ENCODE measurements around the gene FAF1.
"Not testable (repeated sequence)": the region's sequence is repeated elsewhere in the genome, so short reads cannot be mapped to it uniquely, and the experiment has no call there.

Gene FAF1

DNA sequence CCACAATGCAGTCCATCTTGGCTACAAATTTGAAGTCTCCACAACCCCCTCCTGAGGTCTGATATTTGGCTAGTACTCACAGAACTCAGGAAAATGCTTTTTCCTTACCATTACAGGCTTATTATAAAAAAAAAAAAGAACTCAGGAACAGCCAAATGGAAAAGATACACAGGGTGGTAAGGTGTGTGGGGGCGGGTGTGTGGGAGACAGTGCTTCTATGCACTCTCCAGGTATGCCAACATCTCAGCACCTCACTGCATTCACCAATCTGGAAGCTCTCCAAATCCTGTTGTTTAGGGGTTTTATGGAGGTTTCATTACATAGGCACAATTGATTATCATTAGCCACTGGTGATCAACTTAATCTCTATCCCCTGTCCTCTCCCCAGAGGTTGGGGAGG is 126.9 kb downstream of the FAF1 start:
- DNase-seq: no peak

GRCh38 chr1:50832167-50832566 is 127.9 kb downstream of the FAF1 start:
- DNase-seq: no peak

GRCh38 chr1:50831300-50832061 is 128.6 kb downstream of the FAF1 start:
- no peak for DNase-seq

GRCh38 chr1:50830621-50831020 is 129.4 kb downstream of the FAF1 start:
- no peak for DNase-seq

GRCh38 chr1:50829014-50829958 is 130.8 kb downstream of the FAF1 start:
- DNase-seq: peak in 1 of 2 experiments; percentile 10

GRCh38 chr1:50827546-50827945 is 132.5 kb downstream of the FAF1 start:
- DNase-seq: no peak

DNA sequence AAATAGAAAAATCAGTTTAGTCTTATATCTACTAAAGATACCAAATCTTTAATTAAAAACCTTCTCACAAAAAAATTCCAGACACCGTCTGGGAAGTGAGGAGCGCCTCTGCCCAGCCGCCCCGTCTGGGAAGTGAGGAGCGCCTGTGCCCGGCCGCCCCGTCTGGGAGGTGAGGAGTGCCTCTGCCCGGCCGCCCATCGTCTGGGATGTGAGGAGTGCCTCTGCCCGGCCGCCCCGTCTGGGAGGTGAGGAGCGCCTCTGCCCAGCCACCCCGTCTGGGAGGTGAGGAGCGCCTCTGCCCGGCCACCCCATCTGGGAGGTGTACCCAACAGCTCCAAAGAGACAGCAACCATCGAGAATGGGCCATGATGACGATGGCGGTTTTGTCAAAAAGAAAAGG is 133.3 kb downstream of the FAF1 start:
- not testable (repeated sequence) for DNase-seq

- DNase-seq: no peak
These were observed 137.9 kb downstream of the FAF1 start for GRCh38 chr1:50822035-50822776.

DNA sequence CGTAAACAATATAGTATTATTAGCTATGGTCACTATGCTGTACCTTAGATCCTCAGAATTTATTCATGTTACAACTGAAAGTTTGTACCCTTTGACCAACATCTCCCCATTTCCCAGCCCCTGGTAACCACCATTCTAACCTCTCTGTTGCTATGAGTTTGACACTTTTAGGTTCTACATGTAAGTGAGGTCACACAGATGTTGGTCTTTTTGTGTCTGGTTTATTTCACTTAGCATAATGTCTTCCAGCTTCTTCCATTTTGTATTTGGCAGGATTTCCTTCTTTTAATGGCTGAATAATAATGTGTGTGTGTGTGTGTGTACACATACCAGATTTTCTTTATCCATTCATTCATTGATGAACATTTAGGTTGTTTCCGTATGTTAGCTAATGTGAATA is 139.5 kb downstream of the FAF1 start:
- DNase-seq: no peak

- no peak for DNase-seq
These were observed 147.7 kb downstream of the FAF1 start for GRCh38 chr1:50812346-50812745.

- DNase-seq: no peak
These were observed 151.8 kb downstream of the FAF1 start for GRCh38 chr1:50808296-50808695.

DNA sequence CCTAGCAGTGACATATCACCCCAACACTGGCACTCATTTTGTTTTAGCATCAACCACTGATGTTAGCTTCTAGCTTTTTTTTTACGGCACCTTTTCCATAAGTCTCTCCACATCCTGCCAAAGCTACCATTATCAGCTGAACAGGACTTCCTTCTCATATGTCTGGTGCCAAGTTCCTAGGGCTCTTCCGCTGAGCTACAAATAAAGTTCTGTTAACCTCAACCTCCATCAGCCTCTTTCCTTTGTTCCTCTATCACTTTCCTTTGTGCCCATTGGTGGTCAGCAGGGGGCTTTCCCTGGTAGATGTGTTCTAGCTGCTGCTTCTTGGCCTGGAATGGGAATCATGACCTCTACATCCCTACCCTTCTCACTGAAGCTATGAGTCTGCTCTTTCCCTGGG is 163.8 kb downstream of the FAF1 start:
- no peak for DNase-seq

DNA sequence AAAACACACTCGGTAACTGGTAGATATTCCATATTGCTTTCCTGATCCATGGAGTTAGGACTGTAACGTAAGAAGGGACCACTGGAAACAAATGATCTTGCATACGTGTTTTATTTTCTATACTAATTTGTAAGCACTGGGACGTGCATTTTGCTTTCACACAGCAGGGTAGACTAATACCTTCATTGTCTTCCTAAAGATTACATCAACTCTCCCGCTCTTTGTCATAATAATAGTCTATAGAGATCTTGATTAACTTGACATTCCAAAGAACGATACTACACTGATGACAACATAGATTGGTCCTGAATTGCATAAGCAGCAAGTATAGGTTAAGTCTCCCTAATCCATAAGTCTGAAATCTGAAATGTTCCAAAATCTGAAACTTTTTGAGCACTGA is 166.5 kb downstream of the FAF1 start:
- no peak for DNase-seq

DNA sequence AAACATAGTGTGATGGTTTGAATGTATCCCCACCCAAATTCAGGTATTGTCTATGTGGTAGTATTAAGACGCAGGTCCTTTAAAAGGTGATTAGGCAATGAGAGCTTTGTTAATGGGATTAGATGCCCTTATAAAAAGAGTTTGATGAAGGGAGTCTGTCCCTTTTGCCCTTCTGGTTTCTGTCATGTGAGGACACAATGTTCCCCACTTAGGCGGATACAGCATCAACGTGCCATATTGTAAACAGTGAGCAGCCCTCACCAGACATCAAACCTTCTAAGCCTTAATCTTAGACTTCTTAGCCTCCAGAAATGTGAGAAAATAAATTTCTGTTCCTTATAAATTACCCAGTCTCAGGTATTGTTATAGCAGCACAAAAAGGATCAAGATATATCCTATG is 172.8 kb downstream of the FAF1 start:
- no peak for DNase-seq

- no peak for DNase-seq
These were observed 176.8 kb downstream of the FAF1 start for GRCh38 chr1:50783286-50783685.

DNA sequence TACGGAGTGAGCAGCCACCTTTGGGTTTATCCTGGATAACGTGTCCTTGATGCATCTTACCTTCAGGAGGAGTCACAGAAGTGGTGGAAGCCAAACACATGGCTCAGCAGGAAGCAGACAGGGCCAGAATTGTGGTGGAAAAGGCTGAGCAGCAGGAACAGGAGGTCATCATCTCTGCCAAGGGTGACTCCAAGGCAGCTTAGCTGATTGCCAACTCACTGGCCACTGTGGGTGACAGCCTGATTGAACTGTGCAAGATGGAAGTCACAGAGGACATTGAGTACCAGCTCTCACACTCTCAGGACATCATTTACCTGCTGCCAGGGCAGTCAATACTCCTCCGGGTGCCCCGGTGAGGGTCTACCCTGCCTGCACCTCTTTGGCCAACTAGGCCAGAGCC is 179.3 kb downstream of the FAF1 start:
- no peak for DNase-seq

GRCh38 chr1:50779801-50780200 is 180.3 kb downstream of the FAF1 start:
- no peak for DNase-seq

GRCh38 chr1:50775740-50776139 is 184.3 kb downstream of the FAF1 start:
- no peak for DNase-seq

DNA sequence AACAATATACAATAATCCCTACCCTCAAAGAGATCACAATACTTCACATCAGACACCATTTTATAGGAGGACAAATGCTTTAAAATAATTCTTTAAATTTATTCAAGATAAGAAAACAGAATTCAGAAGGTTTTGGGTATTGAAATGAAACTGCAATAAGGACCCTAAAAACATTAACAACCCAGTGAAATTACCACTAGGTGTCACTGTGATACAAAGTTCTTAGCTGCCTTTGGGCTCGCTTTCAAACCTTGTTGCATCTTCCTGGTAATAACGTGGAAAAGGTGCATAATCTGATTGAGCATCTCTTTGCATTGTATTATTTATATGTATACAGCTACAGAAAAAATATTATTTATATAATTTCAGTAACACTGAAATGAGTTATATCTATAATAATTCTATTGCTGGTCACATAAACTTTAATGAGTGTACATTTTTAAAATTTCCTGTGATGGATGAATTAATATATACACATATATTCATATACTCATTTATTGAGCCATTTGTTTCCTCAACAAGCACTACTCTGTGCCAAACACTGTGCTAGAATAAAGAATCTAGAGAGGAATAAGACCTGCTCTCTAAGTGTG is 185.2 kb downstream of the FAF1 start:
- peak; percentile 55 to 70 for DNase-seq

DNA sequence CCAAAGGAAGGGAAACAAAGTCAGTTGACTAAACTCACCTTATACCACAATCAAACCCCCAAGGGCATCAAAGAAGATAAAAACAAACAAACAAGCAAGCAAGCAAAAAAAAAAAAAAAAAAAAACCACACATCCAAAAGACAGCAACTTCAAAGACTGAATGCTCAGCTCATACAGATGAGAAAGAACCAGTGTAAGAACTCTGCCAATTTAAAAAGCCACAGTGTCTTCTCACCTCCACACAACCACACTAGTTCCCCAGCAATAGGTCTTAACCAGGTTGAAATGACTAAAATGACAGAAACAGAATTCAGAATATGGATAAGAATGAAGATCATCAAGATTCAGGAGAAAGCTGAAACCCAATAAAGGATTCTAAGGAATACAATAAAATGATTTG is 193.4 kb downstream of the FAF1 start:
- DNase-seq: no peak

DNA sequence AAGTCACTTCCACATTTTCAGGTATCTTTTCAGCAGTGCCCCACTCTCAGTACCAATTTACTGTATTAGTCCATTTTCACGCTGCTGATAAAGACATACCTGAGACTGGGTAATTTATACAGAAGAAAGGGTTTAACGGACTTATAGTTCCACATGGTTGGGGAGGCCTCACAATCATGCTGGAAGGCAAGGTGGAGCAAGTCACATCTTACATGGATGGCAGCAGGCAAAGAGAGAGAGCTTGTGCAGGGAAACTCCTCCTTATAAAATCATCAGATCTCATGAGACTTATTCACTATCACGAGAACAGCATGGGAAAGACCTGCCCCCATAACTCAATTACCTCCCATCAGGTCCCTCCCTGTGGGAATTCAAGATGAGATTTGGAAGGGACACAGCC is 203.5 kb downstream of the FAF1 start:
- not testable (repeated sequence) for DNase-seq

- not testable (repeated sequence) for DNase-seq
These were observed 205.3 kb downstream of the FAF1 start for GRCh38 chr1:50754764-50755163.

Data from SHP77 (cell line).